HG02763 (cell line): ENCODE results near the gene NAA60.
"Not testable (repeated sequence)": the region's sequence is repeated elsewhere in the genome, so short reads cannot be mapped to it uniquely, and the experiment has no call there.

ENCODE experiments used
- ATAC-seq: cut with Tn5 transposase; IDR thresholded peaks from one replicate; pipeline ENCODE4 v1.9.1; 2021; ENCODE audit warnings: mild to moderate bottlenecking, moderate library complexity; ENCODE audit not compliant: unreplicated experiment

The NAA60 gene

DNA sequence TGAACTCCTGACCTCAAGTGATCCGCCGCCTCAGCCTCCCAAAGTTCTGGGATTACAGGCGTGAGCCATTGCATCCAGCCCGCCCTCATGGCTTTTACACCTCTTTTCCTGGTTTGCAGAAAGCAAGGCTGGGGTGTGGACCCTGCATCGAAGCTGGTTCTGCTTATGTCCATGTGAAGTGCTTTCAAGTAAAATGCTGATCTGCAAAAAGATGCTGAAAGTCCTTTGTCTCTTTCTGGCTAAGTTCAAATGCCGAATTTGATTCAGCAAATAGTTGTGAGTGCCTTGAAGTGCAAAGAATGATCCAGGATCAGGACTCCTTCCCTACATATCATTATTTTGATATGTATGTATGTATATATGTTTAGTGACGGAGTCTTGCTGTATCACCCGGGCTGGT is 17.1 kb downstream of the NAA60 start:
- ATAC-seq: no peak

DNA sequence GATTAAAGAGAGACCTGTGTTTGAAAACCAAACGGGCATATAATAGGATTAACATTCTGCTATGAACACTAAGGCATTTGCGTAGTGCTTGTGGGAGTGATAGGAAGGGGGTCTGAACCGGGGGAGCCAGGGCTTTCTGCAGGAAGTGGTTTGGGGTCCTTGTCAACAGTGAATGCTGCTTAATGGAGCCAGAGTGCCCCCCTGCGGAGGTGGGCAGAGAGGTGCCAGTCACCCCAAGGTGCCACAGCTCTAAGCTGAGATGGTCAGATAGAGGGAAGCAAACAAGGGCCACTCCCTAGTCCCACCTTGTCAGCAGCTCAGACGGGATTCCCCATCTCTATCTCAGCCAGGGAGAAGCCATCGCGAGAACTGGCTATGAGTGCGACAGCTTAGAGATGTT is 17.7 kb downstream of the NAA60 start:
- no peak for ATAC-seq

DNA sequence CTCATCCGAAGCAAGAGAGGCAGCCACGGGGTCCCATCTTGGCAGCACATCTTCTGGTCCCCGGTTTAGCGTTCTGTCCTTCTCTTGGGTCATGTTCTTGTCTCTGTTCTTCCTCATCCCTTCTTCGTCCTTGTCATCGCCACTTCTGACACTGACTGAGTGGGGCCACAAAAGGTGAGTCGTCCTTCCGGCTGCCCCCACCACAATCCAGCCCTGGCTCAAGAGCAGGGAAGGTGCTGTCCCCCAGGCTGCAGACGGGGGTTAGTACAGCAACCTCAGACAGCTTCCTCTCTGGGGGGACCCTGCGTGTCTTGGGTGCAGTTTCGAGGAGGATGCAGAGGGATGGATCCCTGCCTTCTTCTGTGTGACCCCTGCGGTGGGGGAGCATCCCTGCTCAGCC is 21.8 kb downstream of the NAA60 start:
- no peak for ATAC-seq

DNA sequence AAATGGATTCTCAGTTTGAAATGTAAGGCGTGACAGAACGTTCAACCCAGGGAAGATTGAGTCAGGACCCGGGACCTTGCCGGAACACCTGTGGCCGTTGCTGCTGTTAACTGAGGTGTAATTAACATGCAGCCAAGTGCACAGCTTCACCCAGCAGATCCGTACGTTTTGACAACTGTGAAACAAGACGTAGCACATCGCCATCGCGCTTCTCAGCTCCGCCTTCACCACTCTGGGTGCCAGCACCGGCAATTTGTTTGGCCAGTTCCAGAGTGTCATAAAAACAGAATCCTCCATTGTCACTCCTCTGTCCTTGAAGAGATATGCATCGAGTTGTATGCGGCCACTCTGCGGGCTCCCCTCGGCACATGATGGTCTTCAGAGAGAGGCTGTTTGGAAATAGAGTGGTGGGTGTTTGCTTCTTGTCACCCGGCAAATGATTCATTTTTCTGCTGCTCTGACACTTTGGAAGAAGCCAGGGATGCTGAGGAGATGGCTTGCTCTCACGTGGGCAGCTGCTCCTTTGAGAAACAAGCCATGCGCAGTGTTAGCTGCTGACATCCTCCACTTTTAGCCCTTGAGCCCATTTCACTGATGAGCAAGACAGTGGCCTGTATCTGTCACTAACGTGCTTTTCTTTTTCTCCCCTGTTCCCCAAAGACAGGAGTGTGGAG is 22.6 kb downstream of the NAA60 start:
- no peak for ATAC-seq

DNA sequence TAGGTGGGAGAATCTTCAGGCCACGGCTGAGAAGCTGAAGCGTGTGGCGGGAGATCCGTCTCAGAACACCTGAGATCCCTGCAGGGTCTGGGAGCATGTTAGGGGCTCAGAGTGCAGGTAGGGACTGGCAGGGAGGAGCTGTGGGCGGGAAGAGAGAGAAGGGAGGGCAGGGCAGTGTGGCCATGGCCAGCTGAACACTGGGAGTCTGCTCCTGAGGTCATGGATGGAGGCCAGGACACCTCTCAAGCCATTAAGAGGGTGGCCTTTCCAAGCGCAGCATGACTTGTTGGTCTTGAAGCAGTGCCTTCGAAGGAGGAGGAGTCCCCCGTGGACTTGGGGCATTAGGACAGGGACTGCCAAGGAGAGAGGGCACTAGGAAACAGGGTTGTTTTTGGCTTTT is 23.7 kb downstream of the NAA60 start:
- ATAC-seq: no peak

DNA sequence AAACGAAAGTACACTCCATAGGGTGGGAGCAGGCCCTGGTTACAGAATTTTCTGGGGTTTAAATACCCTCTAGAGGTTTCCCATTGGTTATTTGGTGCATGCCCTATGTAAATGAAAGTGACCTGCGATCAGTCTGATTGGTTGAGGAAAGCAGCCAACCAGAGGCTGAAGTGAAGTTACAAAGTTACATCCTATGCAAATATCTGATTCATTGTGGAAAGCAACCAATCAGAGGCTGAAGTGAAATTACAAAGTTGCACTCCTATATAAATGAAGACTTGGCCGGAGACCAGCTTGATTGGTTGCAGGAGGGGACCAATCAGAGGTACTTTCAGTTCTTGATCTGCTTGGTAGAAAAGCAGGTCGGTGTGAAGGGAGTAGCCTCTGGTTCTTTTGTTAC is 24.4 kb downstream of the NAA60 start:
- ATAC-seq: no peak

DNA sequence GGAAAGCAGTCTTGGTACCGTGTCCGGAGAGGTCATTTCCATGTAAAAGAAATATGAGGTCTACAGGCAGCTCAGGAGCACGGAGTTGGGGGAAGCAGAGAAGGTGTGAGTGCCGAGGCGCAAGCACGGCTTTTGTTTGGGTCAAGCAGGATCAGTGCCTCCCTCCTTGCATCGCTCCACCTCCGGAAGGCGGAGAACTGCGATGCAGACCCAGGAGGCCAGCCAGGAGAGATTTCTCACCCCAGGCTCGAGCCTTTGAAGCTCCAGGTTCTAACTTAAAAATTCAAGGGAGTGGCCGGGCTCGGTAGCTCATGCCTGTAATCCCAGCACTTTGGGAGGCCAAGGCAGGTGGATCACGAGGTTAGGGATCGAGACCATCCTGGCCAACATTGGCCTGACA is 25.0 kb downstream of the NAA60 start:
- ATAC-seq: no peak

DNA sequence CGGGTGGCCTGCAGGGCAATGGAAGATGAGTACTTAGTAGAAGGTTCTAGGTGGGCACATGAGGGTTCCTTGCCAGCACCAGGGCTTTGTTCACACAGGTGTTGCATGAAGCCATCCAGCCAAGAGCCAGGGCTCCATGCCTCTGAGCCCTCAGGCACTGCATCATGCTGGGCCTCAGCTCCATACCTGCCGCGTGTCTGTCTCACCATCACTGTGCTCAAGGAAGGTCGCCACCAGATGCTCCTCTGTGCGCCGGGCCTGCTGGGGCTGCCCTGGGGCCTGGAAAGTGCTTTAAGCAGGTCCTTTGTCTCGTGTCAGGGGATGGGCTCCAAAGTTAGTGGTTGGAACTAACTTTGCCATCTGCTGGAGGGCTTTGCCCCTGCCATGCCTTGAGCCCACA is 26.3 kb downstream of the NAA60 start:
- ATAC-seq: no peak

DNA sequence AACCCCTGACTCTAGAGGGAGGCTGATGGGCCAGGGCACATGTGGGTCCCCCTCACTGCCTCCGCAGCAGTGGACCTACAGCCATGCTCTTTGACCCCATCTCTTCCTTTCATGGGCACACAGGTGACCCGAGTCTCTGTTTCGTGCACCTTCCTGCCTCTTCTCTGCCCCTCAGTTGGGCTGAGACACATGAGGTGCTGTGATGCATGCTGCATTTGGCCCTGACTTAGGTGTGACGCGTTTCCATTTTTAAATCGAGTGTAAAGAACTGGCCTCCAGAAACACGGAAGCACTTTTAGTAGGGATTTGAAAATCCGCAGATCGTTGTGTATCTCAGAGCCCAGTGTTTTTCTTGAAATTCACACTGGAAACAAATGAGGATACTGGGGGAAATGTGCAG is 27.2 kb downstream of the NAA60 start:
- ATAC-seq: no peak

DNA sequence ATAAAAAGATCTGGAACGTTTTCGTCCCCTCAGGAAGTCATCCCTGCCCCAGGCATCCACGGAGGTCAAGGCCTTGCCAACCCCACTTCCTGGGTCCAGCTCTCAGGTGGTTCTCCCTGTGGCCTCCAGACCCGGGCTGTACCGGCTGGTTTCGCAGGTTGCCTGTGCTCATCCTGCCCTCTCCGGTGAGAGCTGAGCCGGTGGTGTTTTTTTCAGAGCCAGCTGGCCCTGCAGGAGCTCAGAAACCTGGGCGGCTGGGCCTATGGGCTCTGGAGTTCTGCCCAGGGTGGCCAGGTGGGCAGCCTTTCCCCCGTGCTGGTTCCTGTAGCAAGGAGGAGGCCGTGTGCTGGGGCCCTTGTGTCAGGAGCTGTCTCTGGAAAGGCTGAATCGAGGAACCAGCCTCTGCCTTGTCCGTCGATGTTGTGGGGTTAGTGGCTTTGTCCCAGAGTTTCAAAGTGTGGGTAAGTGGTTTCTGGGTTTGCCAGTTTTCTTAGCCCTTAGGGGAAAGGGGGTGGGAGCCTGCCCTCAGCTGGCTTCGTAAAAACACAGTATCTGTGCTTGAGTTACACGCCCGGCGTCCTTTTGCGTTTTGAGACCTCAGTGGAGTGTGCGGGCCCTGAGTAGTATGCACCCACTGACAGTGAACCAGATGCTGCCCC is 28.2 kb downstream of the NAA60 start:
- ATAC-seq: no peak

DNA sequence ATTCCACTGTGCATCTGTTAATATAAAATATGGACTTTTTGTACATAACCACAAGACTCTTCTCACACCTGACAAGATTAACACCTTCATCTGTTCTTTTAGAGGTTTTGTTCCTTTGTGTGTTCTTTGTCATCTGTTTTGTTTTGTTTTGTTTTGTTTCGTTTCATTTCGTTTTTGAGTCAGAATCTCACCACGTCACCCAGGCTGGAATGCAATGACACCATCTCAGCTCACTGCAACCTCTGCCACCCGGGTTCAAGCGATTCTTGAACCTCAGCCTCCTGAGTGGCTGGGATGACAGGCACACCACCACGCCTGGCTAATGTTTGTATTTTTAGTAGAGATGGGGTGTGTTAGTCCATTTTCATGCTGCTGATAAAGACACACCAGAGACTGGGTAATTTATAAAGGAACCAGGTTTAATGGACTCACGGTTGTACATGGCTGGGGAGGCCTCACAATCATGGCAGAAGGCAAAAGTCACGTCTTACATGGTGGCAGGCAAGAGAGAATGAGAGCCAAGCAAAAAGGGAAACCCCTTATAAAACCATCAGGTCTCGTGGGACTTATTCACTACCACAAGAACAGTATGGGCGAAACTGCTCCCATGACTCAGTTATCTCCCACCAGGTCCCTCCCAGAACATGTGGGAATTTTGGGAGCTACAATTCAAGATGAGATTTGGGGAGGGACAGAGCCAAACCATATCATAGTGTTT is 29.6 kb downstream of the NAA60 start:
- no peak for ATAC-seq

DNA sequence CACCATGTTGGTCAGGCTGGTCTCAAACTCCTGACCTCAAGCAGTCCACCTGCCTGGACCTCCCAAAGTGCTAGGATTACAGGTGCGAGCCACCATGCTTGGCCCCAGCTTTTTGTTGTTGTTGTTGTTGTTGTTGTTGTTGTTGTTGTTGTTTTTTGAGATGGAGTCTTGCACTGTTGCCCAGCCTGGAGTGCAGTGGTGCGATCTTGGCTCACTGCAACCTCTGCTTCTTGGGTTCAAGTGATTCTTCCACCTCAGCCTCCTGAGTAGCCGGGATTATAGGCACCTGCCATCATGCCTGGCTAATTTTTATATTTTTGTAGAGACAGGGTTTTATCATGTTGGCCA is 30.1 kb downstream of the NAA60 start:
- not testable (repeated sequence) for ATAC-seq

DNA sequence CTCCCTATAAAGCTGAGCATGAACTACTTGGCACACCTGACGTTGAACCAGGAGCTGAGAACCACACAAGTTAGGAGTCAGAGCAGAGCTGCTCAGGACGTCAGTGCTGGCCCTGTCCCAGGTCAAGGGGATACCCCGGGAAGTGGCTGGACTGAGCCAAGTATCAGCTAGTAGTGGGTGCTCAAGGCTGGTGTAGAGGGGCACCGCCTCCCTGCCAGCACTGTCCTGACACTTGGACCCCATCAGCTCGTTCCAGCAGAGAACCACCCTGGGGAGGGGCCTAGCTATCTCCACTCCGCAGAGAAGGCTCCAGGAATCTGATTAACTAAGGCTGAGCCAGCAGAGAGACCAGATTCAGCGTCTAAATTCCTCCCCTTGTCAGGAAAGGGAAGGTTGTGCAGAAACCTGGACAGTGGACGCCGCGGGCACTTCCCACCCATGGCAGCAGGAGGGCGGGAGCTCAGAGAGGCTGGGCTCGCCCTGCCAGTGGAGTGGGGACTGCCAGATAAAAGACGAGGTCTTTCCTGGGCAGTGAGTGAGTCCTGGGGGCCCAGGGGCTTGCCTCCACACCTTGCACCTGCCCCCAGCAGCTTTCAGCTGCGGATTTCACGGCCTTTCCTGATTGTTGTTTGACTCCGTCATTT is 30.8 kb downstream of the NAA60 start:
- ATAC-seq: no peak

DNA sequence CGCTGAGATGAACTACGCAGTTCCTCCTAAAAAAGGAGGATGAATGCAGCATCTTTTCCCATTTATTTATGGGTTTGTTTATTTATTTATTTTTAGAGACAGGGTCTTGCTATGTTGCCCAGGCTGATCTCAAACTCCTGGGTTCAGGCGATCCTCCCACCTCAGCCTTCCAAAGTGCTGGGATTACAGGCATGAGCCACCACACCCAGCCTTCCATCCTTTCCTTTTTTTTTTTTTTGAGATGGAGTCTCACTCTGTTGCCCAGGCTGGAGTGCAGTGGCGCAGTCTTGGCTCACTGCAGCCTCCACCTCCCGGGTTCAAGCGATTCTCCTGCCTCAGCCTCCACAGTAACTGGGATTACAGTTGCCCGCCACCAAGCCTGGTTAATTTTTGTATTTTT is 31.4 kb downstream of the NAA60 start:
- not testable (repeated sequence) for ATAC-seq

DNA sequence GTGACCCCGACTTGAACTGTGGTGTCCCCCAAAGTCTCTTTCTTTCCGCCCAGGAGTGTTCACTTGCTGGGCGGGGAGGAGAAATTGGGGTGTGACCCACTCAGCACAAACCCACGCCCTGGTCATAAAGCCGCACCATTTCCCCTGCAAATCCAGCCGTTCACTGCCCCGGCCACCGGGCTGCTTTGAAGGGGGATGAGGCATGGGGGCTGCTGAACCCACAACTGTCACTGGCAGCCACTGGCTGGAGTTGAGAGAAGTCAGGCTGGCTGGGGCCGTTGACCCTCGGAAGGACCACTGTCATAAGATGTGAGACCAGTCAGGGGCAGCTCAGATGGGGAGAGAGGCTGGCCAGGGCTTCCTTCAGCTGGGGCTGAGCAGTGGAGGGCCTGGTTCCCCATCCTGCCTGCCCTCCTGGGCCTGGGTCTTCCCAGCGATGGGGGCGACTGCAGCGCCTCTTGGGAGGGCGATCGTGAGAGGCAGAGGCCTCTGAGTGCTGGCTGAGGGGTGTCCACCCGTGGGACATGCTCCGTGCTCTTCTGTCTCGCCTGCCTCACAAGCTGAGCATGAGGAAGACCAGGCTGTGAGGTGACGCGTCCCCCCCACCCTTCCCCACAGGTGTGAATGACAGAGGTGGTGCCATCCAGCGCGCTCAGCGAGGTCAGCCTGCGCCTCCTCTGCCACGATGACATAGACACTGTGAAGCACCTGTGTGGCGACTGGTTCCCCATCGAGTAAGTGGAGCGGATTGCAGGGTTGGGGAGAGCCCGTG is 32.3 kb downstream of the NAA60 start:
- ATAC-seq: no peak

DNA sequence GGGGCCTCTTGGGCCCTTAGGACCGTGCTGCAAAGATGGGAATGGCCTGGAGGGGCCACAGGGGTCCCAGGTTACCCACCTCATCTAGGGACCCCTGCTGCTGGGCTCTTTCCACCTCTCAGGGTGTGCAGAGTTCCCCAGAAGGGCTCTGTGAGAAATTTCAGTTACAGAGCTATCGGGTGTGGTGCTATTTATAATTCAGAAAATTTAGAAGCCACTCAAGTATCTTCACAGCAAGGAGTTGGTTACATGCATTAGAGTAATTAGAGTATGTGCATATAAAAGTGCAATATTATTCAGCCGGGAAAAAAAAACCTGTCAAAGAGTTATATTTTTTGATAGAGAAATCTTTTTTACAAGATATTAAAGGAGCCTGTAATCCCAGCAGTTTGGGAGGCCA is 32.9 kb downstream of the NAA60 start:
- no peak for ATAC-seq

DNA sequence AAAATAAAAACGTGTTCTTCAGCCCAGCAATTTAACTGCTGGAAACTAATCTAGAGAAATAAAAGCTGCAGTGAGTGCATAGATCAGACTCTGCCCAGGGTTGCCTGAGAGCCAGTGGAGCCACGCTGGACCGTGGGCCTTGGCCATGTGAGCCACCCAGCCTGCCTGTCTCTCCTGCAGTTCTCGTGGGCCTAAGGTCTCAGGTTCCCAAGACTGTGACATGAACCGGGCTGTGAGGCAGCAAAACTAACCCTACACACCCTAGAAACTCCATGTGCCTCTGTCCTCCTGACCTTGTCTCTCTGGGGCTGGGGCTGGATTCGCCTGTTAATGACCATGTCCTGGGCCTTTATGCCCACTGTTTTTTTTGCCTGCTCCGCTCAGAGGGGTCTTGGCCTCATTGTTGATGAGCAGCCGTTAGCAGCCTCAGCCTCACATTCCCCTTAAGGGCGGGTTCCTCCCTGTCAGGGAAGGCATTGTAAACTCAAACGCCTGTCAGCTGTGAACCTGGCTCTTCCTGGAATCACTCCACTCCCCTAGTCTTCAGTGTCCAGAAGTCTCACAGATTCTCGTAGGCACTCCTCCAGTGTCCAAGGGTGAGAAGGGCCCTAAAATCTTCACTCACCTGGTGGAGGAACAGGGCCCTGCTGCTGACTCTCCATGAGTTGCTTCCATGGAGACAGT is 34.9 kb downstream of the NAA60 start:
- ATAC-seq: no peak

DNA sequence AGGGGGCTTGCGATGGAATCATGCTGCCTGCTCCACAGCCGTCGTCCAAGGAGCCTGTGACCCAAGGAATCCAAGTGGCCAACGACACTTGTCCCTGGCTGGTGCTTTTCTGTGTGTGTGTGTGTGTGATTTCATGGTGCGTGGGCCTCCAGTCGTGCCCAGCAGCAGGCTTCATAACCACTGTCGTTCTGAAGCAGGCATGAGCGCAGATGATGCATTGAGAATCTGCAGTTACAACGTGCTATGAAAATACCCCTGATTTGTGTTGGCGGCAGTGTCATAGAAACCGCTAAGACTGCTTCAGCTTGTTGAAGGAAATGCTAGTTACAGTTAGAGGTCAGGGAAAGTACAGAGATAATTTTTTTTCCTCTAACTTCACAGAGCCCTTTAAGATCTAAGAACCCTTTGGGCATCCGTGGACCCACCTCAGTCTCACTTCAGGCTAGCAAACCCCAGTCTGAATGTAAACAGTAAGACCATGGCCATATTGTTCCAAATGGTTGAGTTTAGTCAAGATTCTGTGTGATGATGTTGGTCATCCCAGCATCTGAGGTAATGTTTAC is 36.3 kb downstream of the NAA60 start:
- no peak for ATAC-seq

DNA sequence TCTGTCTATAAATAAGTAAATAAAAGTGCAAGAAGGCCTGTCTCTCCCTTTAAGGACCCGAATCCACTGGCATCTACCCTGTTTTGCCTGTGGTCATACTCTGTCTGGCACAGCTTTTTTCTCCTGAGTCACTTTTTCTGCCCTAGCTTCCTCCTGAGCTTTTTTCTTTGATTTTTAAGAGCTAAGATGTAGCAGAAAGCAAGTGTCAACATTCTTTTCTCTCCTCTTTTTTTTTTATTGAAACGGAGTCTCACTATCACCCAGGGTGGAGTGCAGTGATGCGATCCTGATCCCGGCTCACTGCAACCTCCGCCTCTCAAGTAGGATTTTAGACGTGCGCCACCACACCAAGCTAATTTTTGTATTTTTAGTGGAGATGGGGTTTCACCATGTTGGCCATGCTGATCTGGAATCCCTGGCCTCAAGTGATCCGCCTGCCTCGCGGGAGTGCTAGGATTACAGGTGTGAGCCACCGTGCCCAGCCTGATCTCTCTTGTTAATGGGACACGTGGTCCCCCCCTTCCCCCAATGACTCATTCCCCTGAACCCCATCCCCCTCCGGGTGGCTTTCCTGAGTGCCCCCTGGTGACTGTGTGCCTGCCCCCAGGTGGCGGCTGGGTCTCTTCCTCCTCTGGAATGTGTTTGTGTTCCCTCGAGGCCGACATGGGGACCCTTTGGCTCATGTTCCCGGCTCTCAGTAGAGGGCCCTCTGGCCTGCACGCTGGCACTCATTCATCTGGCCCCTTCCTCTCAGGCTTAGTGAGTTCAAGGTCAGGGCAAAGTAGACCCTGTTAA is 37.6 kb downstream of the NAA60 start:
- ATAC-seq: no peak
